GM19035 (cell line): ENCODE measurements around the gene PRELP.
"Not testable (repeated sequence)": the region's sequence is repeated elsewhere in the genome, so short reads cannot be mapped to it uniquely, and the experiment has no call there.

Experiments
- ATAC-seq: cut with Tn5 transposase; IDR thresholded peaks from one replicate; pipeline ENCODE4 v1.9.1; 2021; ENCODE audit not compliant: unreplicated experiment

The PRELP gene

GRCh38 chr1:203453016-203453415, 22.6 kb upstream of the PRELP start:
- no peak for ATAC-seq

DNA sequence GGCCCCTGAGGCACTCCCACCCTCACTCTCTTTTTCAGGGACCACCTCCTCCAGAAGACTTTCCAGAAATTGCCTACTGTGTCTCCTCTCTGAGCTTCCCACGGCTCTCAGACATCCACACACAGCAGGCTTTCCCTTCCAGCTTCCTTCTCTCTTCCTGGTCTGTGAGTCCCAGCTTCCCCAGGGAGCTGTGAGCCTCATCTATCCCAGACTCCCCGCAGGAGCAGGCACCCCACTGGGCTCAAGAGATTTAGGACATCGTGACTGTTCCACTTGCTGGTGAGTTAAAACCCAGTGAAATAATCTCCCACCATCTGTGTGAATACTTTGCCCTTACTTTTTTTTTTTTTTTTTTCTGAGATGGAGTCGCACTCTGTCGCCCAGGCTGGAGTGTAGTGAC, 22.0 kb upstream of the PRELP start:
- no peak for ATAC-seq

- ATAC-seq, result no peak
Measured at GRCh38 chr1:203454986-203455471, 20.6 kb upstream of the PRELP start.

GRCh38 chr1:203455706-203456105, 19.9 kb upstream of the PRELP start:
- no peak for ATAC-seq

GRCh38 chr1:203456577-203456976, 19.0 kb upstream of the PRELP start:
- no peak for ATAC-seq

DNA sequence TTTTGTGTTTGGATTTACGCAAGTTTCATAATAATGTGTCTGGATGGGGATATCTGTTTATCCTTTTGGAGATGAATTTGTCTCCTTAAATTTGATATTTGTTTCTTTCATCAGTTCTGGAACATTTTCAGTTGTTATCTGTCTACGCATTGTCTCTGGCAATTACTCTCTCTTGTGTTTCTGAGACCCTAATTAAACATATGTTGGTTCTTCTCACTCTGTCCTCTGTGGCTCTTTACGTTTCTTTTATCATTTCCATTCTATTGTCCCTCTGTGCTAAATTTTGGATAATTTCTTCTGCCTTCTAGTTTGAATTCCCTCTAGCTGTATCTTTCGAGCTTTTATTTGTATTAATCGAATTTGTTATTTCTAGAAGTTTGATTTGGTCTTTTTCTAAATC, 17.5 kb upstream of the PRELP start:
- no peak for ATAC-seq

DNA sequence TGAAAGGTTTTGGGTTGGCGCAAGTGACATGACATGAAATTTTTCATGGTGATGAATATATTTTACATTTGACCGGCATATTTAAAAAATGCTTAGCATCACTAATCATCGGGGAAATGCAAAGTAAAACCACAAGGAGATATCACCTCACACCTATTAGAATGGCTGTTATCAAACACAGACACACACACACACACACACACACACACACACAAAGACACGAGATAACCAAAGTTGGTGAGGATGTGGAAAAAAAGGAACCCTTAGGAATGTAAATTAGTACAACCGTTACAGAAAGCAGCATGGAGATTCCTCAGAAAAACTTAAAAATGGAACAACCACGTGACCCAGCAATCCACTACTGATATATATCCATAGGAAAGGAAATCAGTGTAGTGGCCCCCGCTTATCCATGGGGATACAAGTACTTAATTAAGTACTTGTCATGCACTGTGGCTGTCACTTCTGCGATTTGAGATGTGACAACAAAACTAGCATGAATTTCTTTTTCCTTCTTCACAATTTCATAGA, 15.9 kb upstream of the PRELP start:
- no peak for ATAC-seq

GRCh38 chr1:203461717-203462116, 13.9 kb upstream of the PRELP start:
- ATAC-seq, result no peak

DNA sequence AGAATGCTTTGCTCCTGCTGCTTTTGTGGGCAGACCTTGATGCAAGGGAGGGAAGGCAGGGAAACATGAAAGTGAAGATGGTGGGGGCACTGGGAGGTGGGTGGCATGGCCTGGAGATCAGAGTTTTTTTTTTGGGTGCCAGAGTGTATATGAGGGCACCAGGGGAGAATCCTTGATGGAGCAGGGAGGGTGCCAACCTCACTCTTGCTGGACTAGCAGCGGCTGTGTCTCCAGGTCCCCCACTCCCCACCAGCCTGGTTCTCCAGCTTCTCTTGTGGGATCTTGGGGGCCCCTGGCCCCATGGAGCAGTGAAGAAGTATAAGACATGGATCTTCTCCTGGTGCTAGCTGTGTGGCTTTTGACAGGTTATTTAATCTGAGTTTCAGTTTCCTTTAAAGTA, 13.5 kb upstream of the PRELP start:
- no peak for ATAC-seq

DNA sequence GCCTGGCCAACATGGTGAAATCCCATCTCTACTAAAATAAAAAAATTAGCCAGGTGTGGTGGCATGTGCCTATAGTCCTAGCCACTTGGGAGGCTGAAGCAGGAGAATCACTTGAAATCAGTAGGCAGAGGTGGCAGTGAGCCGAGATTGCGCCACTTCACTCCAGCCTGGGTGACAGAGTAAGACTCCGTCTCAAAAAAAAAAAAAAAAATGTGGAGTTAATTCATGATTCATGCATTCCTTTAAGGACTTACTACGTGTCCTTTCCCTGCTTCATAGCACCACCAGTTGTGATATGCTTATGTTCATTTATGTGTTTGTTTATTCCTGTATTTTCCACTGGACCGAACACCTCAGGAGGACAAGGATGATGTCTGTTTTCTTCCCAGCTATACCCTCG, 12.7 kb upstream of the PRELP start:
- ATAC-seq, result no peak

- ATAC-seq, result no peak
Measured at GRCh38 chr1:203463469-203464062, 12.0 kb upstream of the PRELP start.

GRCh38 chr1:203464226-203464625, 11.4 kb upstream of the PRELP start:
- ATAC-seq, result no peak

DNA sequence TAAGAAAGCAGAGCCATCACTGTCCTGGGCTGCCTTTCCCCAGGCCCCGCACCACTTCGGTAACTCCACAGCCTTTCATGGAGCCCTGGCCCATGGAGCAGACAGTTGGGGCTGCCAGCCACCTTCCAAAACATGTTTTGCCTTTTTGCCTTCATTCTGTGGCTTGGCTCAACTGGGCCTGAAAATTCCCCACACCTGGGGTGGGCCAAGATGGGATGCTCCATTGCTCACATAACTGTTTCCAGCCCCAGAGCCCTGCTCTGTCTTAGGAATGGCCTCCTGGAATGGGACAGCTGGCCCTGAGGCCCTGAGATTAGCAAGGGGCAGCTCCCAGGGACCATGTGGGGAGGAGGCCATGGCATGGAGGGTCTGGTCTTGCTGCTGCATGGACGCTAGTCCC, 10.9 kb upstream of the PRELP start:
- ATAC-seq, result no peak

- ATAC-seq, result no peak
Measured at GRCh38 chr1:203465146-203465798, 10.3 kb upstream of the PRELP start.

GRCh38 chr1:203465948-203466347, 9.7 kb upstream of the PRELP start:
- ATAC-seq, result no peak

GRCh38 chr1:203466906-203467549, 8.6 kb upstream of the PRELP start:
- not testable (repeated sequence) for ATAC-seq

- no peak for ATAC-seq
Measured at GRCh38 chr1:203467550-203467921, 8.1 kb upstream of the PRELP start.

- ATAC-seq, result no peak
Measured at GRCh38 chr1:203468326-203468725, 7.3 kb upstream of the PRELP start.

GRCh38 chr1:203470240-203470639, 5.4 kb upstream of the PRELP start:
- ATAC-seq, result no peak

GRCh38 chr1:203471841-203472240, 3.8 kb upstream of the PRELP start:
- ATAC-seq, result no peak

- no peak for ATAC-seq
Measured at GRCh38 chr1:203473281-203473680, 2.3 kb upstream of the PRELP start.

DNA sequence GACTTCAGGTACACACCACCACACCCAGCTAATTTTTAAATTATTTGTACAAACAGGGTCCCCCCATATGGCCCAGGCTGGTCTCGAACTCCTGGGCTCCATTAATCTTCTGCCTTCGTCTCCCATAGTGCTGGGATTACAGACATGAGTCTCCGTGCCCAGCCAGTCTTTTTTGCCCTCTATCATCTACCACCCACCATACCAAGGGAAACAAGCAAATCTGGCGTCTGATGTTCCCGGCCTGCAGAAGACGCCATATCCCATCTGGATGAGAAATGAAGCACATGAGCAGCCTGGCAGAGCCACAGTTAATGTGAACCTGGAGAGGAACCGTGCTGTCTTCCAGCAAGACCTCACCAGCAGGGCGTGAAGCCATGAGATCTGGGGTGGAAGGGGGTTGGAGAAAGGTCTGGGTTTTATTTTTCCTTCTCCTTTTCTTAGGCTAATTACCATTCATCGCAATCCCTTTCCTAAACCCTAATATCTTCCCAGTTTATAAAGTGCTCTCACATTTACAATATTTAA, 1.8 kb upstream of the PRELP start:
- no peak for ATAC-seq
